Subcutaneous abdominal adipose tissue (tissue), 5 donors: ENCODE measurements around the gene C6orf15.

Source experiments
- H3K27ac ChIP-seq: one replicate; pipeline ENCODE4 v1.7.0; 2013; ENCODE audit warnings: low read depth, mild to moderate bottlenecking, inconsistent platforms, low read length, moderate library complexity
- H3K27me3 ChIP-seq, 5 donors: one replicate each; pipeline ENCODE4 v1.7.0; 2013; ENCODE audit warnings: low read length in 5 of 5, inconsistent platforms in 1 of 5; ENCODE audit not compliant: control insufficient read depth in 5 of 5, insufficient read depth in 4 of 5
- H3K36me3 ChIP-seq, 5 donors: one replicate each; pipeline ENCODE4 v1.7.0; 2013; ENCODE audit warnings: low read length in 5 of 5; ENCODE audit not compliant: control insufficient read depth in 5 of 5, insufficient read depth in 5 of 5
- H3K4me1 ChIP-seq, 5 donors: one replicate each; pipeline ENCODE4 v1.7.0; 2013; ENCODE audit warnings: low read length in 5 of 5, mild to moderate bottlenecking in 3 of 5, moderate library complexity in 1 of 5; ENCODE audit not compliant: control insufficient read depth in 5 of 5, insufficient read depth in 5 of 5
- H3K4me3 ChIP-seq, 5 donors: one replicate each; pipeline ENCODE4 v1.7.0; 2013; ENCODE audit warnings: low read length in 5 of 5, low read depth in 1 of 5
- H3K9ac ChIP-seq, 5 donors: one replicate each; pipeline ENCODE4 v1.7.0; 2013; ENCODE audit warnings: low read length in 5 of 5, mild to moderate bottlenecking in 4 of 5, moderate library complexity in 3 of 5
- H3K9me3 ChIP-seq, 5 donors: one replicate each; pipeline ENCODE4 v1.7.0; 2013; ENCODE audit warnings: low read length in 5 of 5; ENCODE audit not compliant: control insufficient read depth in 5 of 5
- donor health status: healthy.
- donor health status: healthy.
- donor health status: healthy.
- donor health status: healthy.
- donor health status: healthy.

C6orf15 gene

GRCh38 chr6:31111712-31112111 is 663 bp downstream of the C6orf15 start:
- Histone ChIP-seq H3K4me3 (no peak overlapping the region), H3K9me3 (no peaks in the 10 kb centered on the region), H3K27ac (no peak overlapping the region), H3K27me3 (peaks cover 0 to 17% (median 11%) of the 10 kb centered on the region in 5 donors), H3K36me3 (no peaks in the 10 kb centered on the region), H3K4me1 (peaks cover 0 to 31% (median 25%) of the 10 kb centered on the region in 5 donors), H3K9ac (no peak overlapping the region)

GRCh38 chr6:31110825-31111582 is 1.4 kb downstream of the C6orf15 start:
- Histone ChIP-seq H3K9ac (no peak overlapping the region), H3K4me3 (no peak overlapping the region), H3K9me3 (no peaks in the 10 kb centered on the region), H3K27me3 (peaks cover 0 to 15% (median 11%) of the 10 kb centered on the region in 5 donors), H3K4me1 (peaks cover 0 to 24% (median 18%) of the 10 kb centered on the region in 5 donors), H3K36me3 (no peaks in the 10 kb centered on the region), H3K27ac (no peak overlapping the region)

- no peak overlapping the region for H3K4me3 ChIP-seq
- no peak overlapping the region for H3K9ac ChIP-seq
- H3K9me3 ChIP-seq, result no peaks in the 10 kb centered on the region
- H3K36me3 ChIP-seq, result no peaks in the 10 kb centered on the region
- H3K27me3 ChIP-seq, result peaks cover 0 to 10% (median 6%) of the 10 kb centered on the region in 5 donors
- no peak overlapping the region for H3K27ac ChIP-seq
- no peaks in the 10 kb centered on the region for H3K4me1 ChIP-seq
Measured at GRCh38 chr6:31107052-31107451, 5.3 kb downstream of the C6orf15 start.

- H3K9me3 ChIP-seq, result no peaks in the 10 kb centered on the region
- no peaks in the 10 kb centered on the region for H3K27me3 ChIP-seq
- H3K4me3 ChIP-seq, result no peak overlapping the region
- no peak overlapping the region for H3K9ac ChIP-seq
- H3K4me1 ChIP-seq, result no peaks in the 10 kb centered on the region
- no peak overlapping the region for H3K27ac ChIP-seq
- H3K36me3 ChIP-seq, result no peaks in the 10 kb centered on the region
Measured at GRCh38 chr6:31103136-31103535, 9.2 kb downstream of the C6orf15 start.

- no peak overlapping the region for H3K9ac ChIP-seq
- no peaks in the 10 kb centered on the region for H3K27me3 ChIP-seq
- no peaks in the 10 kb centered on the region for H3K9me3 ChIP-seq
- no peak overlapping the region for H3K4me3 ChIP-seq
- no peak overlapping the region for H3K27ac ChIP-seq
- peaks cover 4 to 24% (median 14%) of the 10 kb centered on the region in 5 donors for H3K4me1 ChIP-seq
- no peaks in the 10 kb centered on the region for H3K36me3 ChIP-seq
Measured at GRCh38 chr6:31098449-31098938, 13.9 kb downstream of the C6orf15 start.

- Histone ChIP-seq H3K27ac (no peak overlapping the region), H3K9ac (no peak overlapping the region), H3K9me3 (no peaks in the 10 kb centered on the region), H3K36me3 (no peaks in the 10 kb centered on the region), H3K4me3 (no peak overlapping the region), H3K4me1 (peaks cover 4 to 31% (median 14%) of the 10 kb centered on the region in 5 donors), H3K27me3 (no peaks in the 10 kb centered on the region)
Measured at GRCh38 chr6:31096656-31097055, 15.7 kb downstream of the C6orf15 start.

- Histone ChIP-seq H3K27me3 (no peaks in the 10 kb centered on the region), H3K27ac (no peak overlapping the region), H3K9ac (no peak overlapping the region), H3K36me3 (no peaks in the 10 kb centered on the region), H3K4me3 (no peak overlapping the region), H3K9me3 (no peaks in the 10 kb centered on the region), H3K4me1 (peaks cover 4 to 31% (median 14%) of the 10 kb centered on the region in 5 donors)
Measured at GRCh38 chr6:31096215-31096614, 16.2 kb downstream of the C6orf15 start.

GRCh38 chr6:31094389-31094881 is 17.9 kb downstream of the C6orf15 start:
- Histone ChIP-seq H3K27ac (no peak overlapping the region), H3K27me3 (no peaks in the 10 kb centered on the region), H3K4me1 (peaks cover 4 to 31% (median 14%) of the 10 kb centered on the region in 5 donors), H3K9me3 (no peaks in the 10 kb centered on the region), H3K9ac (no peak overlapping the region), H3K36me3 (no peaks in the 10 kb centered on the region), H3K4me3 (no peak overlapping the region)

GRCh38 chr6:31092769-31093505 is 19.4 kb downstream of the C6orf15 start:
- H3K36me3 ChIP-seq, result no peaks in the 10 kb centered on the region
- H3K9ac ChIP-seq, result no peak overlapping the region
- no peak overlapping the region for H3K4me3 ChIP-seq
- H3K27me3 ChIP-seq, result no peaks in the 10 kb centered on the region
- H3K4me1 ChIP-seq, result peaks cover 4 to 31% (median 14%) of the 10 kb centered on the region in 5 donors
- no peaks in the 10 kb centered on the region for H3K9me3 ChIP-seq
- no peak overlapping the region for H3K27ac ChIP-seq

GRCh38 chr6:31092238-31092637 is 20.1 kb downstream of the C6orf15 start:
- H3K4me1 ChIP-seq, result peaks cover 4 to 34% (median 15%) of the 10 kb centered on the region in 5 donors
- H3K27me3 ChIP-seq, result no peaks in the 10 kb centered on the region
- H3K9ac ChIP-seq, result no peak overlapping the region
- no peaks in the 10 kb centered on the region for H3K9me3 ChIP-seq
- no peak overlapping the region for H3K4me3 ChIP-seq
- no peaks in the 10 kb centered on the region for H3K36me3 ChIP-seq
- no peak overlapping the region for H3K27ac ChIP-seq
